MM.1S (cell line): Measurements from ENCODE around the gene FNTB.

Source experiments
- CTCF ChIP-seq: fragments of 300-600 bp; sonication (generic); IDR thresholded peaks from 2 replicates; pipeline ENCODE4 v1.5.1; 2016; ENCODE audit warnings: antibody characterized with exemption, low read length, mixed read lengths
- EZH2 ChIP-seq: fragments of 300-600 bp; sonication (generic); optimal IDR thresholded peaks from 2 replicates; pipeline ENCODE3; 2017; ENCODE audit warnings: low read depth, mild to moderate bottlenecking, antibody characterized with exemption, low read length, mixed read lengths
- EZH2phosphoT487 ChIP-seq: fragments of 300-600 bp; sonication (generic); IDR thresholded peaks from 2 replicates; pipeline ENCODE4 v1.6.1; 2018; ENCODE audit warnings: antibody characterized with exemption, low read length

GRCh38 chr14:64990939-64991338 is 4.2 kb downstream of the FNTB start:
- TF ChIP-seq EZH2 = no peak
- no peak for TF ChIP-seq CTCF
- TF ChIP-seq EZH2phosphoT487 = no peak
